NCI-H226 (cell line): ENCODE measurements around the gene PAGE5.

Experiments used
- DNase-seq: peaks from one replicate; pipeline ENCODE4 v3.0.0-alpha.2; 2015

PAGE5 gene, protein sequence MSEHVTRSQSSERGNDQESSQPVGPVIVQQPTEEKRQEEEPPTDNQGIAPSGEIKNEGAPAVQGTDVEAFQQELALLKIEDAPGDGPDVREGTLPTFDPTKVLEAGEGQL

DNA sequence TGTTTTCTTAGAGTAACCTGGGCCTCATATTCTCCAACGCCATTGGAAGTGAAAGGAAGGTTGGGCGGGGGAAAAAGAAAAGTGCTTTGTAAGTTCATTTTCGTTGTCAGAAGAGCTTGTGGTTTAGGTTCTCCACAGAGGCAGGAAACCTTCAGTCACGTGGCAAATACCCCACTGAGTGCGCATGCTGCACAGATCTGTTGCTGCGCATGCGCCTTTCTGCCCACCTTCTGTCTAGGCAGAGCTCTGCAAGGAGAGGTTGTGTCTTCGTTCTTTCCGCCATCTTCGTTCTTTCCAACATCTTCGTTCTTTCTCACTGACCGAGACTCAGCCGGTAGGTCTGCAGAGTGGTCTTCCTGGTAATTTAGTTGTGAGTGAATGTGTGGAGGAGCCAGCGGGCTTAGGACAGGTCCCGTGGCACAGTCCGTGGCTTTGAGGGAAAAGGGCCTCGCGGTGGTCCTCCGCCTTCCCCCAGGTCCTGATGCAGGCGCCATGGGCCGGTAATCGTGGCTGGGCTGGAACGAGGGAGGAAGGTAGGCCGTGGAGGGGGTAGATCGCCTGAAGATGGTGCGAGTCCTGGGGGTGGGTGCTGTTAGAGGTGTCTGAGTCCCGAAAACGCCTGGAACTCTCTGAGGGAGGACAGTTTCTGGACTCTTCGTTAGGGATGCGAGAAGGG is at the start of gene PAGE5:
TSS of gene PAGE5 (plus strand) at position 228 of the 676 bp plus-strand sequence. CDS start 1,037 bp downstream, outside the sequence.
- DNase-seq = no peak

GRCh38 chrX:55187281-55187680 is 32.9 kb upstream of the PAGE5 start:
- DNase-seq = no peak

DNA sequence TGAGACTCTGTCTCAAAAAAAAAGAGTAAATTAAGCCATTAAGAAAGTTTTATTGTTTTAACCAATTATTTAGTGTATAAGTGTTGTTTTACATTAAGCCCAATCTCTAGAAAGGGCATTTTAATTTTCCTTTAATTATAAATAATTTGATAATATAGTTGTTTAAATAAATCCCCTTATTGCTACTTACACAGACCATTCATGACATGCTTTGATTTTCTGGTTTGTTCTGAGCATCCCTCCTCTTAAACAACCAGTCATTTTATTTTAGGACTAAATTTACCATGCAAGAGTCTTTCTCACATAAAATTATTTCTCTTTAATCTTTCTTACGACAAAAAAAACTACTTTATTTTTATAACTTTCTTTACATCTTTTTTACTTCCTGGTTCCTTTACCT is 23.5 kb upstream of the PAGE5 start:
- DNase-seq = no peak

DNA sequence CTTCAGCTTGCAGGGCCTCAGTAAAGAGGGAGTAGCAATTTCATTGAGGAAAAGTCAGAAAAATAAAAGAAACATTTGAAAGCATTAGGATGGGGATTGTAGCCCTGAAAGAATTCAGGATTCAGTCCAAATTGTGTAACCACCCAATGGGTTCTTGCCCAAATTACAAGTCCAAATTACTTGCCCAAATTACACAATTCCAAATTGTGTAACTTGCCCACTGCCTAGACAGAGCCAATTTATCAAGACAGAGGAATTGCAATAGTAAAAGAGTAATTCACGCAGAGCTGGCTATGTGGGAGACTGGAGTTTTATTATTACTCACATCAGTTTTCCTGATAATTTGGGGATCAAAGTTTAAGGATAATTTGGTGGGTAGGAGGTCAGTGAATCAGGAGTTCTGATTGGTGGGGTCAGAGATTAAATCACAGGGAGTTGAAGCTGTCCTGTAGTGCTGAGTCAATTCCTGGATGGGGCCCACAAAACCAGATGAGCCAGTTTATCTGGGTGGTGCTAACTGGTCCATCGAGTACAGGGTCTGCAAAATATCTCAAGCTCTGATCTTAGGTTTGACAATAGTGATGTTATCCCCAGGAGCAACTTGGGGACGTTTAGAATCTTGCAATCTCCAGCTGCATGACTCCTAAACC is 18.1 kb upstream of the PAGE5 start:
- no peak for DNase-seq

DNA sequence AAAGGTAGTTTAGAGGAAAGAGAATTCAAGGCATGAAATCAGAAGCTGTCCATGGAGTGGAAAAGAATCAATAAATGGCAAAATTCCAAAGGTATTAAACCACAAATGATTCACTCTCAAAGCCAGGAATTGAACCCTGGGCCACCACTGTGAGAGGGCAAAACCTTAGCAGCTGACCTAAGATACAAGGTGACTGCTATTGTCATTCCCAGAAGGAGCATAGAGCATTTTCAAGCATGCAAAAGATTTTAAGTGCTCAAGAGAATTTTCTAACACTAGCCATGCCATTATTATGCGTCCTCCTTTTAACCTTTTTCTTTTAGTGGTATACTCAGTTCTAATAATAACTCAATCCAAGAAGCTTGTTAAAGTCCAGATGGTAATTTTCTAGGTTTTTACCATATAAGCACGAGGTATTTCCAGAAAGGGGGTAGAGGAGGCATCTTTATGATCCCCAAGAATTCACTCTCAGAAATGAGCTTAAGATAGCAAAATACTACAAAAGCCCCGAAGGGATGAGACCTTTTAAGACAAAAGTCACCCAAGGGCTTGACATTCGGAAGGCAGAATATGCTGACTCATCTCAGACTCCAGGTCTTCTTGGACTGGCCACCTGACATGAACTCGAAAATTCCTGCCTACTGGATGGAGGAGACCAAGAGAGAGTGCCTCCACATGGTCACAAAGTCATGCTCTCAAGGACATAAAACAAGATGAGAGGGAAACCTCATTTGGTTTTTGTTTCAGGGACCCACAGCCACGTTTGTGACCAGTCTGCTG is 13.8 kb upstream of the PAGE5 start:
- DNase-seq = no peak

DNA sequence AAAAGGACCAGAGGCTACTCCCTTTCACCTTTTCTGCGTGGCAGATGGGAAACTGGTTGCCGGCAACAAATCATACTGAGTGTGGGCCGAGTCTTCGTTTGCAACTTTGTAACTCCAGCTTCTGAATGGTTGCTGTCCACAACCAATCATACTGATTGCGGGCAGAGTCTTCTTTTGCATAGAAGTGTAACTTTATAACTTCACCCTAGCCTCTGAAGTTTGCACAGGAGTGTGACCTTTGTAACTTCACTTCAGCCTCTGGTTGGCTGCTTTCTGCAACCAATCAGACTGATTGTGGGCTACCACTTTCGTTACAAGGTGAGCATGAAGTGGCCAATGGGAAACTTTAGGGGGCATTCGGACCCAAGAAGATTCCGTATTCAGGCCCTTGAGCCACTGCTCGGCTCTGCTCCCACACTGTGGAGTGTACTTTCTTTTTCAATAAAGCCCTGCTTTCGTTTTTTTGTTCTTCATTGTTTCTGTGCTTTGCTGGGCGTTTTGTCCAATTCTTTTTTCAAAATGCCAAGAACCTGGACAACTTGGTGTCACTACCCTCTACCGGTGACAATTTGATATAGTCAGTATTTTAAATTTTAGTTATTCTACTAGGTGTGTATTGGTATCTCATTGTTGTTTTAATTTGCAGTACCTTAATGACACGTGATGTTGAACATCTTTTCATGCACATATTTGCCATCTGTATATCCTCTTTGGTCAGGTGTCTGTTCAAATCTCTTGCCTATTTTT is 9.0 kb upstream of the PAGE5 start:
- DNase-seq = no peak

- no peak for DNase-seq
These were observed 6.8 kb upstream of the PAGE5 start for GRCh38 chrX:55213381-55213780.

- no peak for DNase-seq
These were observed 20.7 kb downstream of the PAGE5 start for GRCh38 chrX:55240788-55241340.

- DNase-seq = no peak
These were observed 33.4 kb downstream of the PAGE5 start for GRCh38 chrX:55253528-55253927.

- no peak for DNase-seq
These were observed 40.7 kb downstream of the PAGE5 start for GRCh38 chrX:55260806-55261205.

- DNase-seq = no peak
These were observed 44.7 kb downstream of the PAGE5 start, which contains the start of gene PAGE3 for GRCh38 chrX:55264816-55265215. Gene PAGE3 (minus strand): TSS chrX:55264916. CDS start chrX:55263903, 1,013 bp downstream.
